Subcutaneous adipose tissue (tissue), 4 donors: Measurements from ENCODE around the gene CD300LF. TPM values are rescaled to one million over a fixed set of nuclear protein-coding genes. Genes with fewer than 3 reads are reported as not detected.

Experiments used
- CTCF ChIP-seq: fragments of 450-650 bp; IDR thresholded peaks from one replicate; pipeline ENCODE4 v1.5.1; 2016; ENCODE audit warnings: low read depth, mild to moderate bottlenecking, control low read depth, antibody characterized with exemption, moderate library complexity
- total RNA-seq, 4 donors: library from RNA; depleted of rRNA; stranded (reverse); fragments of >200 nt; gene quantifications; one replicate each; pipeline ENCODE4 v1.1.0, GENCODE V29; 2016

CD300LF gene
- total RNA-seq: 1 to 10 TPM in 2 of 4 donors, under 1 TPM in 1, not detected in 1; 0.98 to 6.8 (median 1.1) TPM

DNA sequence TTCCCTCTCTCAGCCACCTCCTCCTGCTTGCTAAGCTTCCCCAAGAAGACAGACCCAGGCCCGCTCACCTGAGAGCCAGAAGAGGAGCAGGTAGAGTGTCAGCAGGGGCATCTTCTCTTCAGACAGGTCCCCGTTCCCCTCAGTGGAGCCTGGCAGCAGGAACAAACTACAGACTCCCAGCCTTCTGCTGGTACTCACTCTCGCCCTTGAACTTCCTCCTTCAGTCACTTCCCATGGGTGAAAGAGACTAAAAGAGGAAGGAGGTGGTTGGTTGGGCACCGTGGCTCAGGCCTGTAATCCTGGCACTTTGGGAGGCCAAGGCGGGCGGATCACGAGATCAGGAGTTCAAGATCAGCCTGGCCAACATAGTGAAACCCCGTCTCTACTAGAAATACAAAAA lies at the start of gene CD300LF:
Gene CD300LF, minus strand, starts transcription at position 168 of the 400 bp plus-strand sequence. Its CDS starts 57 bp downstream, at position 111.
- no peak for TF ChIP-seq CTCF

DNA sequence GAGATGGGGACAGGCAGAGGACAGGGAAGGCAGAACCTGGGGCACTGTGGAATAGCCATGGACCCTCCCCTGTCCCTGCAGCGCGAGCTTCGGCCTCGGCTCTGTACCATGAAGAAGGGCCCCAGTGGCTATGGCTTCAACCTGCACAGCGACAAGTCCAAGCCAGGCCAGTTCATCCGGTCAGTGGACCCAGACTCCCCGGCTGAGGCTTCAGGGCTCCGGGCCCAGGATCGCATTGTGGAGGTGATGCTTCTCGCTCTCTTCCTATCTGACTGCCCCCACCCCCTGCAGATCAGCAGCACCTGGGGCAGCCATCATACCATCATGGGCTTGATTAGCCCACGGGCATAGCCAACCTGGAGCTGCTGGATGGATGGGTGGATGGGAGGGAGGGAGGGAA lies 49.2 kb upstream of the CD300LF start:
- TF ChIP-seq CTCF: no peak

DNA sequence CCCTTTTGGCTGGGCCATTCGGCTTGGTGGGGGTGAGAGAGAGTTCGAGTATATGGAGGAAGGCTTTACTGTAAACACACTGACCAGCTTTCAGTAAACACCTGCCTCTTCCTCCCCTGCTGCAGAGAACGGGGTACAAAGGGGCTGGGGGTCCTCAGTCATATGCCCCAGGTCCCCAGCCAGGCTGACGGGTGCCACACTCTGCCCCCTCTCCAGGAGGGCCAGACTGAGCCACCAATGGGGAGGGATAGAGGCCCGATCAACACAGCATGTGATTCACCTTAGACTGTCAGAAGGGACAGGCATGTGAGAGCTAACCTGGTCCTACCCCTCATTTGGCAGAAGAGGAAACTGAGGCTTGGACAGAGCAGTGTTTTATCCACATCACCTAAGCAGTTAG lies 48.7 kb upstream of the CD300LF start:
- TF ChIP-seq CTCF: no peak

- TF ChIP-seq CTCF: no peak
Observed at GRCh38 chr17:74760404-74761105, 47.8 kb upstream of the CD300LF start.

- no peak for TF ChIP-seq CTCF
Observed at GRCh38 chr17:74759941-74760340, 47.2 kb upstream of the CD300LF start.

GRCh38 chr17:74759243-74759801 lies 46.6 kb upstream of the CD300LF start:
- no peak for TF ChIP-seq CTCF

- no peak for TF ChIP-seq CTCF
Observed at GRCh38 chr17:74758848-74759168, 46.1 kb upstream of the CD300LF start.
